ENCODE data around the gene SLC30A4. TPM values are rescaled to one million over a fixed set of nuclear protein-coding genes. Genes with fewer than 3 reads are reported as not detected.

The SLC30A4 gene
- total RNA-seq, 1 experiment from 2014 or later: not detected

- H3K27me3 Mint-ChIP-seq (ENCODE audit: low read depth): peaks cover 96% of the 10 kb centered on the region
Observed at GRCh38 chr15:45474799-45475198, 47.8 kb downstream of the SLC30A4 start.

More at GRCh38 chr15:45474799-45475198, 47.8 kb downstream of the SLC30A4 start:
- Histone ChIP-seq H2BK5ac (ENCODE audit: insufficient read length, low read length) (no peak overlapping the region), H3K4me2 (ENCODE audit: insufficient read depth, insufficient read length, low read length) (no peak overlapping the region), H3K4me1 (ENCODE audit: insufficient read depth, low read length) (no peaks in the 10 kb centered on the region; the same call in 1 of the 2 replicates), H3K23ac (ENCODE audit: insufficient read length, low read depth, low read length) (no peak overlapping the region), H2BK120ac (ENCODE audit: low read depth, low read length, poor library complexity, severe bottlenecking) (no peak overlapping the region), H3K9me3 (ENCODE audit: control insufficient read depth, low read depth, low read length) (no peaks in the 10 kb centered on the region), H3K56ac (ENCODE audit: insufficient read length, low read depth, low read length) (no peak overlapping the region), H2BK20ac (ENCODE audit: low read depth, low read length, poor library complexity, severe bottlenecking) (no peak overlapping the region), H4K5ac (ENCODE audit: insufficient read length, low read depth, low read length) (no peak overlapping the region), H3K9ac (ENCODE audit: extremely low read depth, insufficient read length, low read length) (no peak overlapping the region), H3K79me1 (ENCODE audit: insufficient read depth, low read depth, low read length, poor library complexity, severe bottlenecking) (no peaks in the 10 kb centered on the region), H3K79me2 (ENCODE audit: insufficient read depth, low read length) (no peaks in the 10 kb centered on the region), H2BK12ac (ENCODE audit: insufficient read length, low read depth, low read length) (no peak overlapping the region), H2AFZ (ENCODE audit: low read length) (no peak overlapping the region), H2BK15ac (ENCODE audit: low read depth, low read length) (no peak overlapping the region), H4K8ac (replicated peaks; ENCODE audit: insufficient read length, low read depth, low read length) (no peak overlapping the region), H3K27me3 (ENCODE audit: insufficient read depth, low read length) (peaks cover 70% of the 10 kb centered on the region), H3K4ac (ENCODE audit: low read depth, low read length) (no peak overlapping the region), H2AK5ac (ENCODE audit: insufficient read length, low read length) (no peak overlapping the region), H3K14ac (ENCODE audit: insufficient read depth, low read length) (no peak overlapping the region), H4K20me1 (ENCODE audit: control insufficient read depth, insufficient read depth, insufficient read length) (no peaks in the 10 kb centered on the region), H3K23me2 (ENCODE audit: insufficient read length, low read depth, low read length, poor library complexity, severe bottlenecking) (no peaks in the 10 kb centered on the region), H3K18ac (ENCODE audit: insufficient read length, low read depth, low read length) (no peak overlapping the region), H4K91ac (ENCODE audit: insufficient read length, low read depth, low read length) (no peak overlapping the region), H3T11ph (ENCODE audit: low read length) (no peak overlapping the region), H3K27ac (ENCODE audit: insufficient read length, low read depth, low read length) (no peak overlapping the region)
- H3K4me1 Mint-ChIP-seq: peaks cover 19 to 22% of the 10 kb centered on the region in 2 experiments
- H3K9me3 Mint-ChIP-seq: peaks cover 2 to 7% of the 10 kb centered on the region in 2 experiments; a peak in 2 of 5 replicates
- H3K27ac Mint-ChIP-seq: no peak overlapping the region
- no peaks in the 10 kb centered on the region for H3K36me3 Mint-ChIP-seq (ENCODE audit: insufficient read depth in 1 of 3, low read depth in 3 of 3)
- no peak overlapping the region for H3K4me3 Mint-ChIP-seq
- DNase-seq: no peak
- no CpG with 5 or more reads among the region's 6 CpGs for WGBS (ENCODE audit: extremely low coverage, insufficient read length, low lambda C conversion rate)
- no peak for TF ChIP-seq CTCF (conservative IDR thresholded peaks at IDR 0.05)

Data from H9 (cell line).